ENCODE measurements around the gene NPHP4.

NPHP4 gene

DNA sequence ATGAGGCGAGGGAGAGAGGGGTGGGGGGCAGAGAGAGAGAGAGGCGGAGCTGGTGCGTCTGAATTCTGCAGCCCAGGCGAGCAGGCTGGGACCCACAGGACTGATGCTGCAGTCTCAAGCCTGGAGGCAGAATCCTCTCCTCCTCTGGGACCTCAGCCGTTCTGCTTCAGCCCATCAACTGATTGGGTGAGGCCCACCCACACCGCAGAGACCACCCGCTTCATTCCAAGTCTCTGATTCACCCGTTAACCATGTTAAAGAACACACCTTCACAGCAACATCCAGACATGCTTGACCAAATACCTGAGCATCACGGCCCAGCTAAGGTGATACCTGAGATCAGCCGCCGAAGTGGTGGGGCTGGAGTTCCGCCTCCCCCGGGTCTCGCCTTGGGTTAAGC, 147.8 kb downstream of the NPHP4 start:
- no peak for DNase-seq

GRCh38 chr1:5843521-5844096, 148.6 kb downstream of the NPHP4 start:
- no peak for DNase-seq

GRCh38 chr1:5842679-5843078, 149.5 kb downstream of the NPHP4 start:
- DNase-seq: no peak

- DNase-seq: no peak
Measured at GRCh38 chr1:5840551-5841001, 151.6 kb downstream of the NPHP4 start.

- no peak for DNase-seq
Measured at GRCh38 chr1:5839881-5840550, 152.2 kb downstream of the NPHP4 start.

- no peak for DNase-seq
Measured at GRCh38 chr1:5839161-5839880, 152.9 kb downstream of the NPHP4 start.

DNA sequence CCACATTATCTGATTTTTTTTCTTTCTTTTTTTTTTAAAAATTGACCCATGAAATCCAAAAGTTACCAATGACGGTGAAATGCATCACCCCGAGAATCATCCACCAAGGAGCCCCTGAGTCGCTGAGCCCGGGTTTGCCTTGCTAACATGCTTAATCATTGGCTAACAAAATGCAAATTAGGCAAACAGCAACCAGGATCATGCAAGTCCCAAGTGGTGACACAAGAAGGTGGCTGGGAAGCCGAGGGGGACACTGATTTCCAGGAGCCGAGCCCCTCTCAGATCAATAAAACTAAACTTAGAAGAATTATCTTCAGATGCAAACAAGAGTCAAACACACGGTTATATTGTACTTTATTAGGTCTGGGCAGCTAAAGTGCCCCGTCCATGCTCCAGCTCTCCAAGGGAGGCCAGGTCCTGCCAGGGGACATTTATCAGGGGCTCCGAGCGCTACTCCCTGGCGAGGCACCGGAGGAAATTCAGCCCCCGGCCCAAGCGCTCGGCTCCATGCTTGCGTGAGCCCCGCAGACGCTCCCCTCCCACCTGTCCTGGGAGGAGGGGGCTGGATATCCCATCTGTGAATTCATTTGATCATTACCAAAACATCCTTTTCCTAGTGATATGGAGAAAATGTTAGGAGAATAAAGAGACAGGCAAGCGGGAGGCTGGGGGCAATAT, 154.1 kb downstream of the NPHP4 start:
- DNase-seq: no peak

- no peak for DNase-seq
Measured at GRCh38 chr1:5836776-5837440, 155.3 kb downstream of the NPHP4 start.

DNA sequence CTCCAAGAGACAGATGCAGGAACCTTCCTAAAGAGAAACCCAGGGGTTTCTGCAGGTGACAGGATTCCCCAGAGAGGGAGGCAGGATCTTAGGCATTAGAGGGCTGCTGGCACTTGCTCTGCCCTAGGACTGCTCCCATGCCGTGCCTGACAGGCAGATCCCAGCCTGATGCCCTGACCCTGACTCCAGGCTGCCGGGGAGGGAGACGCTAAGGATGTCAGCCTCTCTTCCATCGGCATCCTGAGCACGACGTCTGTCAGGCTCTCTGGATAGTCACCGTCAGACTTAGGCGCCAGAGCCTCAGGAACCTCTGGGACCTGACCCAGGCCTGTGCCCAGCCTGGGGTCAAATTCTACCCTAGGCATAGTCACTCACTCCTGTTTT, 157.1 kb downstream of the NPHP4 start:
- DNase-seq: no peak

GRCh38 chr1:5834477-5835178, 157.6 kb downstream of the NPHP4 start:
- no peak for DNase-seq

GRCh38 chr1:5833911-5834310, 158.3 kb downstream of the NPHP4 start:
- no peak for DNase-seq

- DNase-seq: no peak
Measured at GRCh38 chr1:5832916-5833895, 159.0 kb downstream of the NPHP4 start.

GRCh38 chr1:5831600-5832335, 160.5 kb downstream of the NPHP4 start:
- no peak for DNase-seq

- no peak for DNase-seq
Measured at GRCh38 chr1:5830771-5831599, 161.2 kb downstream of the NPHP4 start.

GRCh38 chr1:5829414-5829813, 162.8 kb downstream of the NPHP4 start:
- no peak for DNase-seq

- no peak for DNase-seq
Measured at GRCh38 chr1:5828308-5828935, 163.8 kb downstream of the NPHP4 start.

DNA sequence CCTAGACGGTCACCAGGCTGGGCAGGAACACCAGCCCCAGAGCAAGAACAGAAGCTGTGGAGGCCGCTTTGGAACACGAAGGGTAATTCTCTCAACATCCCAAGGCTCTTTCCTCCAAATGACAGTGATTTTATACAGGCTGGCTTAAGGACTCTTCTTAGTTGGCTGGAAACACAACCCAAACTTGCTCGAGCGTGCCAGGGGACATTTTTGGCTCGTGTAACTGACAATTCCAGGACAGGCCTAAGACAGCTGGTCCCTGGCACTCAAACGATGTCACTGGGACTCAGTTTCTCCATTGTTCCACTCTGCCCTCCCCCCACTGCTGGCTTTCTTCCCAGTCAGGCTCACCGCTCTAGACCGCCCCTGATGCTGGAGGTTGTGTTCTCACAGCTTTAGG, 164.7 kb downstream of the NPHP4 start:
- DNase-seq: no peak

- no peak for DNase-seq
Measured at GRCh38 chr1:5826601-5827000, 165.6 kb downstream of the NPHP4 start.

GRCh38 chr1:5822726-5823125, 169.5 kb downstream of the NPHP4 start:
- DNase-seq: no peak
